ENCODE measurements around the gene MRPS23. TPM values are rescaled to one million over a fixed set of nuclear protein-coding genes. Genes with fewer than 3 reads are reported as not detected.

The MRPS23 gene
- total and polyA plus RNA-seq, 9 of the 15 experiments (the other 6 are each of a cell fraction or from before 2014, with no cell fraction given) = 59.1 to 298 (median 98.8) TPM

DNA sequence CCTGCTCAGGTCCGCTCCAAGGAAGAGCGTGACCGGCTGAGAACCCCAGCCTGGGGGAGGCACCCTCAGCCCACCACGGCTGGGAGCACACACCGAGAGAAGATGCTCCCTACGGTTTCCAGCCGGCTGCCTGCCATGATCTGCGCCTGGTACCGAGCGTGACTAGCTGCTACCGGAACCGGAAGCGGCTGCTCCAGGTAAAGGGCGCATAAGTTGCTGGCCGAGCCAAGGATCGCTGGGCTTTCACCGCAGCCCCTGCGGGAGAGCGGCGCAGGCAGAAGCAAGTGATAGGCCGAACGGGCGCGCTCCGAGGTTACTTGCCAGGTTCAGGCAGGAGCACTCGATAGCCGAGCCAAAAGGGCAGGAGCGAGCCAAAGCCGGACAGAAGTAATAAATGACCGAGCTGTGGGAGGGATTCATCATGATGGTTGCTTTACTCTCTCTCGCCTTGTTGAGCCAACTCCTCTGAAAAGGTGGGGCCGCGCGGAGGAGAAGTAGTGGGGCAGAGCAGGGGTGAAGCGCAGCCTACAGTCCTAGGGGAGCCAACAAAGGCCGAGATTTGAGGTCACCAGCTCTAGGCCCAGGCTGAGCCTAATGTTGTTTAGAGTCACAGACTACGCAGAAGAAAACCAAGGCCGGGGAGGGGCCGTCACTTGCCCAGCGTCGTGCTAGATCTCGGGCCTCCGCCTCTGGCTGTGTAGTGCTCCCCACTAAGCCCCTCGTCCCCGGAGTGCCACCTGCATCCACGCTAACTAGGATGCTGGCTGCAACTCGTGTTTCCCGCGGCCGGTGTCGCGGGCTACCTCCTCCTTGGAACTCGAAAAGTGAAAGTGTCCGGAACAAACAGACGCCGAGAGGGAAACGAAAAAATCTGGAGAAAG lies at the start of gene MRPS23 (continued):
- TF ChIP-seq JUNB (CRISPR knock-in tag; conservative IDR thresholded peaks at IDR 0.05) (no peak), MYC (IDR thresholded peaks at IDR 0.05; ENCODE audit: low read depth, low read length) (peak; percentile 93), MYC (CRISPR knock-in tag; IDR thresholded peaks at IDR 0.05; ENCODE audit: borderline replicate concordance, low read depth) (no peak), IFI16 (CRISPR knock-in tag; IDR thresholded peaks at IDR 0.05) (no peak), ZNF584 (CRISPR knock-in tag; IDR thresholded peaks at IDR 0.05; ENCODE audit: low read depth) (peak; percentile 53; the same call in 1 of the 2 replicates), BHLHE40 (IDR thresholded peaks at IDR 0.05; ENCODE audit: low read length) (peak; percentile 79), SIN3A (IDR thresholded peaks at IDR 0.05; ENCODE audit: borderline replicate concordance in 2 of 2, control insufficient read depth in 1 of 2, low read depth in 2 of 2, low read length in 2 of 2) (peak; percentile 95 to 96), LCOR (CRISPR knock-in tag; IDR thresholded peaks at IDR 0.05) (peak; percentile 95), NRF1 (conservative IDR thresholded peaks at IDR 0.05 in 1 of 2, IDR thresholded peaks at IDR 0.05 in 1 of 2) (peak; percentile 68 to 78), TAF7 (tag; IDR thresholded peaks at IDR 0.05) (peak; percentile 67; the same call in 1 of the 2 replicates), POLR2B (IDR thresholded peaks at IDR 0.05; ENCODE audit: low read depth, partially characterized antibody) (peak; percentile 74), HMGN3 (IDR thresholded peaks at IDR 0.05; ENCODE audit: borderline replicate concordance, extremely low read depth, insufficient read length, low read depth, low read length) (peak; percentile 86), SAP30 (IDR thresholded peaks at IDR 0.05; ENCODE audit: borderline replicate concordance, insufficient read depth, low read depth, low read length, poor library complexity, severe bottlenecking) (peak; percentile 90), ARID1B (IDR thresholded peaks at IDR 0.05) (no peak), ZSCAN32 (CRISPR knock-in tag; IDR thresholded peaks at IDR 0.05) (0 out of 2 replicates have a peak, but pooled peaks have one; percentile 15), CBFB (CRISPR knock-in tag; IDR thresholded peaks at IDR 0.05) (peak; percentile 98), CEBPG (CRISPR knock-in tag; IDR thresholded peaks at IDR 0.05) (0 out of 2 replicates have a peak, but pooled peaks have one; percentile 34), CEBPG (tag; conservative IDR thresholded peaks at IDR 0.05 in 1 of 2, IDR thresholded peaks at IDR 0.05 in 1 of 2) (no peak)
- TF ChIP-seq, protein P1, sequence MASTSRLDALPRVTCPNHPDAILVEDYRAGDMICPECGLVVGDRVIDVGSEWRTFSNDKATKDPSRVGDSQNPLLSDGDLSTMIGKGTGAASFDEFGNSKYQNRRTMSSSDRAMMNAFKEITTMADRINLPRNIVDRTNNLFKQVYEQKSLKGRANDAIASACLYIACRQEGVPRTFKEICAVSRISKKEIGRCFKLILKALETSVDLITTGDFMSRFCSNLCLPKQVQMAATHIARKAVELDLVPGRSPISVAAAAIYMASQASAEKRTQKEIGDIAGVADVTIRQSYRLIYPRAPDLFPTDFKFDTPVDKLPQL (IDR thresholded peaks at IDR 0.05; ENCODE audit: extremely low read depth, insufficient read length) = no peak
- TF ChIP-seq, protein P2, sequence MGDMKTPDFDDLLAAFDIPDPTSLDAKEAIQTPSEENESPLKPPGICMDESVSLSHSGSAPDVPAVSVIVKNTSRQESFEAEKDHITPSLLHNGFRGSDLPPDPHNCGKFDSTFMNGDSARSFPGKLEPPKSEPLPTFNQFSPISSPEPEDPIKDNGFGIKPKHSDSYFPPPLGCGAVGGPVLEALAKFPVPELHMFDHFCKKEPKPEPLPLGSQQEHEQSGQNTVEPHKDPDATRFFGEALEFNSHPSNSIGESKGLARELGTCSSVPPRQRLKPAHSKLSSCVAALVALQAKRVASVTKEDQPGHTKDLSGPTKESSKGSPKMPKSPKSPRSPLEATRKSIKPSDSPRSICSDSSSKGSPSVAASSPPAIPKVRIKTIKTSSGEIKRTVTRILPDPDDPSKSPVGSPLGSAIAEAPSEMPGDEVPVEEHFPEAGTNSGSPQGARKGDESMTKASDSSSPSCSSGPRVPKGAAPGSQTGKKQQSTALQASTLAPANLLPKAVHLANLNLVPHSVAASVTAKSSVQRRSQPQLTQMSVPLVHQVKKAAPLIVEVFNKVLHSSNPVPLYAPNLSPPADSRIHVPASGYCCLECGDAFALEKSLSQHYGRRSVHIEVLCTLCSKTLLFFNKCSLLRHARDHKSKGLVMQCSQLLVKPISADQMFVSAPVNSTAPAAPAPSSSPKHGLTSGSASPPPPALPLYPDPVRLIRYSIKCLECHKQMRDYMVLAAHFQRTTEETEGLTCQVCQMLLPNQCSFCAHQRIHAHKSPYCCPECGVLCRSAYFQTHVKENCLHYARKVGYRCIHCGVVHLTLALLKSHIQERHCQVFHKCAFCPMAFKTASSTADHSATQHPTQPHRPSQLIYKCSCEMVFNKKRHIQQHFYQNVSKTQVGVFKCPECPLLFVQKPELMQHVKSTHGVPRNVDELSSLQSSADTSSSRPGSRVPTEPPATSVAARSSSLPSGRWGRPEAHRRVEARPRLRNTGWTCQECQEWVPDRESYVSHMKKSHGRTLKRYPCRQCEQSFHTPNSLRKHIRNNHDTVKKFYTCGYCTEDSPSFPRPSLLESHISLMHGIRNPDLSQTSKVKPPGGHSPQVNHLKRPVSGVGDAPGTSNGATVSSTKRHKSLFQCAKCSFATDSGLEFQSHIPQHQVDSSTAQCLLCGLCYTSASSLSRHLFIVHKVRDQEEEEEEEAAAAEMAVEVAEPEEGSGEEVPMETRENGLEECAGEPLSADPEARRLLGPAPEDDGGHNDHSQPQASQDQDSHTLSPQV (IDR thresholded peaks at IDR 0.05) = peak; percentile 41; the same call in 1 of the 2 replicates

All from K562 (cell line).